HG02610 (cell line): ENCODE measurements around the gene BTBD19.
A peak's percentile ranks its signal among the peaks of the same experiment; 100 is the strongest.
"Not testable (repeated sequence)": the region's sequence is repeated elsewhere in the genome, so short reads cannot be mapped to it uniquely, and the experiment has no call there.

Source experiments
- ATAC-seq: cut with Tn5 transposase; IDR thresholded peaks from one replicate; pipeline ENCODE4 v1.9.1; 2021; ENCODE audit warnings: mild to moderate bottlenecking, moderate library complexity; ENCODE audit not compliant: unreplicated experiment

The BTBD19 gene

GRCh38 chr1:44828003-44828651 lies 19.8 kb downstream of the BTBD19 start:
- no peak for ATAC-seq

GRCh38 chr1:44828841-44829440 lies 20.6 kb downstream of the BTBD19 start:
- no peak for ATAC-seq

- ATAC-seq: no peak
Measured at GRCh38 chr1:44829506-44830384, 21.4 kb downstream of the BTBD19 start.

GRCh38 chr1:44830900-44831304 lies 22.6 kb downstream of the BTBD19 start:
- ATAC-seq: no peak

- ATAC-seq: no peak
Measured at GRCh38 chr1:44831516-44831915, 23.2 kb downstream of the BTBD19 start.

- ATAC-seq: no peak
Measured at GRCh38 chr1:44832056-44832705, 23.9 kb downstream of the BTBD19 start.

GRCh38 chr1:44834328-44834727 lies 26.0 kb downstream of the BTBD19 start:
- no peak for ATAC-seq

- peak; percentile 62 for ATAC-seq
Measured at GRCh38 chr1:44835738-44836675, 27.7 kb downstream of the BTBD19 start.

GRCh38 chr1:44838294-44838693 lies 30.0 kb downstream of the BTBD19 start:
- not testable (repeated sequence) for ATAC-seq

- no peak for ATAC-seq
Measured at GRCh38 chr1:44839576-44839975, 31.3 kb downstream of the BTBD19 start.

GRCh38 chr1:44842486-44842861 lies 34.2 kb downstream of the BTBD19 start:
- ATAC-seq: no peak

GRCh38 chr1:44842862-44843655 lies 34.7 kb downstream of the BTBD19 start, which contains the start of gene PTCH2:
TSS of gene PTCH2 (minus strand) at chr1:44843253. CDS start at chr1:44842932, 321 bp downstream.
- ATAC-seq: no peak

GRCh38 chr1:44846985-44847384 lies 38.7 kb downstream of the BTBD19 start:
- ATAC-seq: no peak

GRCh38 chr1:44847845-44848244 lies 39.5 kb downstream of the BTBD19 start:
- ATAC-seq: no peak

GRCh38 chr1:44848456-44849181 lies 40.3 kb downstream of the BTBD19 start:
- ATAC-seq: no peak

GRCh38 chr1:44849575-44850132 lies 41.3 kb downstream of the BTBD19 start:
- no peak for ATAC-seq

- no peak for ATAC-seq
Measured at GRCh38 chr1:44851308-44851707, 43.0 kb downstream of the BTBD19 start.

- no peak for ATAC-seq
Measured at GRCh38 chr1:44853201-44853600, 44.9 kb downstream of the BTBD19 start.
